ENCODE measurements around the gene PPFIA3.

GRCh38 chr19:49073514-49074378 lies 45.6 kb upstream of the PPFIA3 start:
- TF ChIP-seq, protein P1, sequence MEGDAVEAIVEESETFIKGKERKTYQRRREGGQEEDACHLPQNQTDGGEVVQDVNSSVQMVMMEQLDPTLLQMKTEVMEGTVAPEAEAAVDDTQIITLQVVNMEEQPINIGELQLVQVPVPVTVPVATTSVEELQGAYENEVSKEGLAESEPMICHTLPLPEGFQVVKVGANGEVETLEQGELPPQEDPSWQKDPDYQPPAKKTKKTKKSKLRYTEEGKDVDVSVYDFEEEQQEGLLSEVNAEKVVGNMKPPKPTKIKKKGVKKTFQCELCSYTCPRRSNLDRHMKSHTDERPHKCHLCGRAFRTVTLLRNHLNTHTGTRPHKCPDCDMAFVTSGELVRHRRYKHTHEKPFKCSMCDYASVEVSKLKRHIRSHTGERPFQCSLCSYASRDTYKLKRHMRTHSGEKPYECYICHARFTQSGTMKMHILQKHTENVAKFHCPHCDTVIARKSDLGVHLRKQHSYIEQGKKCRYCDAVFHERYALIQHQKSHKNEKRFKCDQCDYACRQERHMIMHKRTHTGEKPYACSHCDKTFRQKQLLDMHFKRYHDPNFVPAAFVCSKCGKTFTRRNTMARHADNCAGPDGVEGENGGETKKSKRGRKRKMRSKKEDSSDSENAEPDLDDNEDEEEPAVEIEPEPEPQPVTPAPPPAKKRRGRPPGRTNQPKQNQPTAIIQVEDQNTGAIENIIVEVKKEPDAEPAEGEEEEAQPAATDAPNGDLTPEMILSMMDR (IDR thresholded peaks at IDR 0.05) = no peak
- TF ChIP-seq POLR2A (IDR thresholded peaks at IDR 0.05) (no peak), EP300 (IDR thresholded peaks at IDR 0.05) (no peak)
